Measurements from ENCODE around the gene FAM120A. TPM values are rescaled to one million over a fixed set of nuclear protein-coding genes. Genes with fewer than 3 reads are reported as not detected.

FAM120A gene
- total RNA-seq, 4 donors from 2014 or later, result 81.7 to 125 (median 90.1) TPM

DNA sequence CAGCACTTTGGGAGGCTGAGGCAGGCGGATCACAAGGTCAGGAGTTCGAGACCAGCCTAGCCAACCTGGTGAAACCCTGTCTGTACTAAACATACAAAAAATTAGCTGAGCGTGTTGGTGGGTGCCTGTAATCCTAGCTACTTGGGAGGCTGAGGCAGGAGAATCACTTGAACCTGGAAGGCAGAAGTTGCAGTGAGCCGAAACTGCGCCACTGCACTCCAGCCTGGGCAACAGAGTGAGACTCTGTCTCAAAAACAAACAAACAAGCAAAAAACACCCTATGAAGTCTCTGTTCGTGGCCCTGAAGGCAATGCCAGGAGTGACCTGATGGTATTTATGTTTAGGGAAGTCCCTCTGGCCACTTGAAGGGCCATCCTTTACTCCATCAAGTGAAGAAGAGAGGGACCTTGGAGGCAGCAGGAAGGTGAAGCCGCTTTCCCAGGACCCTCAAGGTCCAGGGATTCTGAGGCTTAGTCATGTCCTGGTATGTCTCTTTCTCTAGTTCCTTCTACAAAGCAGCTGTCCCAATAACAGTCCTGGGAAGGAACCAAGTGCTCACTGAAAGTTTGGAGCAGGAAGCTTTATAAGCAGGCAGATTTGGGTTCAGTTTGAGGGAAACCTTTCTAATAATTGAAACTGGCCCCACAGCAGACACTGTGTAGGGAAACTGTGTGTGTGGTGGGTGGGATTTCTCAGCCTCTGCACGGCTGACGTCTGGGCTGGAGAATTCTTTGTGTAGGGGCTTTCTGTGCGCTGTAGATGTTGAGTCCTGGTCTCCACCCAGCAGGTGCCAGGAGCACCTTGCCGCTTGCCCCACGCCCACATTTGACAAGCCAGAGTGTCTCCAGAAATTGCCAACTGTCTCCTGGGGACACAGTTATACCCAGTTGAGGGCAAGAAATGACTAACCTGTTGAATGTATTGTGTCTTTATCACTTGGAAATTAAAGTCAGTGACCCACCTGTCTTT, 137.4 kb downstream of the FAM120A start:
- 81% methylated on average over 12 of the region's 12 CpGs for WGBS

GRCh38 chr9:93589688-93590087, 138.2 kb downstream of the FAM120A start:
- Histone ChIP-seq H3K27me3 (no peaks in the 10 kb centered on the region), H3K9me3 (no peaks in the 10 kb centered on the region), H3K4me1 (peaks cover 74 to 98% (median 85%) of the 10 kb centered on the region in 4 donors), H3K36me3 (no peaks in the 10 kb centered on the region), H3K4me3 (no peak overlapping the region), H3K27ac (replicated peaks in 1 of 4) (no peak overlapping the region)
- intact Hi-C loops (cut with DNase I), result no loop called here
- DNase-seq (ENCODE audit: extremely low spot score), result peak; percentile 85
- TF ChIP-seq POLR2AphosphoS5 (IDR thresholded peaks at IDR 0.05) (no peak), POLR2A (IDR thresholded peaks at IDR 0.05; ENCODE audit: low read depth) (no peak), EP300 (IDR thresholded peaks at IDR 0.05) (no peak), CTCF (IDR thresholded peaks at IDR 0.05) (no peak)
- WGBS, result 35% methylated on average over 8 of the region's 8 CpGs

More for the DNA sequence above, 137.4 kb downstream of the FAM120A start:
- TF ChIP-seq EP300 (IDR thresholded peaks at IDR 0.05), result no peak
- no peak for TF ChIP-seq CTCF (IDR thresholded peaks at IDR 0.05)
- no peak for TF ChIP-seq POLR2A (IDR thresholded peaks at IDR 0.05; ENCODE audit: low read depth)
- no peak for TF ChIP-seq POLR2AphosphoS5 (IDR thresholded peaks at IDR 0.05)
- intact Hi-C loops (cut with DNase I), result no loop called here
- peak; percentile 60 for DNase-seq (ENCODE audit: extremely low spot score)
- no peaks in the 10 kb centered on the region for H3K27me3 ChIP-seq
- no peak overlapping the region for H3K4me3 ChIP-seq
- H3K27ac ChIP-seq (replicated peaks in 1 of 4), result peak overlapping the region in 1 of 4 donors; percentile 24
- no peaks in the 10 kb centered on the region for H3K9me3 ChIP-seq
- H3K4me1 ChIP-seq, result peaks cover 66 to 91% (median 78%) of the 10 kb centered on the region in 4 donors
- H3K36me3 ChIP-seq, result no peaks in the 10 kb centered on the region

DNA sequence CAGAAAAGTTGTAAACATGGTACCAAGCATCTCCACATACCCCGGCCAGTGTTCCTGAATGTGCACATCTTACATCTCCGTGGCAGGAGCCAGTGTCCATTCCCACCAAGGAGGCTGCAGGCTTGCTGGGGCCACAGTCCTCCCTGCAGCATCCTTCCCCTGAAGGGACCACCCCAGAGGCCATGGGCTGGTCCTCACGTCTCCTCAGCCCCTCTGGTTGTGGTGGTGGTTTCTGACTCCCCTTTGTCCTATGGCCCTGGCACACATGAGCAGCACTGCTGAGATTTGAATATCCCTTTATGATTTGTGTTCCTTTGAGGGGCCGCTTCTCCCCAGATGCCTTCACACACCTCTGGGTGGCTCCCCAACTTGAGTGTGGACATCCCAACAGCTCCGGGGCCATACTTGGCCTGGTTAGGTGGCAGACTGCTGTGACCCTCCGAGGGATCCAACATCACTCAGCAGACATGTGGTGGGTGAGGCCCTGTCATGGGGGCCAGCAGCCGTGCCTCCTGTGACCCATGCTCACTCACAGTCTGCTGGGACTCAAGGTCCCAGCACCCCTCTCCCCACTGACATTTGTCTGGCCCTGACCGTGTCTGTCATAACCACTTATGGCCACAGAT, 139.2 kb downstream of the FAM120A start:
- intact Hi-C loops (cut with DNase I), result no loop called here
- H3K36me3 ChIP-seq, result no peaks in the 10 kb centered on the region
- no peaks in the 10 kb centered on the region for H3K9me3 ChIP-seq
- TF ChIP-seq POLR2AphosphoS5 (IDR thresholded peaks at IDR 0.05) (no peak), POLR2A (IDR thresholded peaks at IDR 0.05; ENCODE audit: low read depth) (no peak), EP300 (IDR thresholded peaks at IDR 0.05) (no peak), CTCF (IDR thresholded peaks at IDR 0.05) (no peak)
- H3K4me3 ChIP-seq, result no peak overlapping the region
- H3K27ac ChIP-seq (replicated peaks in 1 of 4), result peak overlapping the region in 1 of 4 donors; percentile 4
- H3K27me3 ChIP-seq, result no peaks in the 10 kb centered on the region
- 64% methylated on average over 7 of the region's 8 CpGs for WGBS
- peaks cover 72 to 92% (median 85%) of the 10 kb centered on the region in 4 donors for H3K4me1 ChIP-seq
- DNase-seq (ENCODE audit: extremely low spot score), result no peak

DNA sequence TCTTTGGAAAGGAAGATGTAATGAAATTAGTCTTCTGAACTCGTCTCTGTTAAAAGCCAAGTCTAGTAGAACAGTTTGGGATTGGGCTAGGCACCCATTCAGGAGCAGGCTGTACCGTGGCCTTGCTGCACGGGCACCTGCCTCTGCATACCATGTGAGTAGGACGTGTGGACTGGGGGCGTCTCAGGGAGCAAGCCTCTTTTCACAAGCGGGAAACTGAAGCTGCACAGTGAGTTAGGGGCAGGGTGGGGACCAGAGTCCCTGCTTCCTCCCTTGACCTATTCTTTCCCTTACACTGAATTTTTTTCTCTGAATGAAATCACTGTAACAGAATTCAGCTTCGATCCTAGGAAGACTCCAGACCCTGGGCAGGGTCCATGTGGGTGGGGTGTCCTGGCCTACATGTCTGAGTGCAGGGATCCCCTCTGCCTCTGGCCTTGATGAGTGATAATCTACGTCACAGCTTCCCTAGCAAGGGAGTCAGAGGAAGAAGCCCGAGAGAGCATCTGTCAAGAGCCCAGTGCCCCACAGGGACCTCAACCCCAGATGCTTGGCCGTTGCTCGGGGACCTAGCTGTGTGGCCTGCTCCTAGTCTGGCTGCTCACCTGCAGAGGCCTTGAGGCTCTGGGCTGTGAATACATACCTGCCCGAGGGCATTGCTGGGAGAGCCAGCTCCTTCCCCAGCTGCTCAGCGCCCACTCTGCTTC, 140.0 kb downstream of the FAM120A start:
- Histone ChIP-seq H3K4me3 (no peak overlapping the region), H3K36me3 (no peaks in the 10 kb centered on the region), H3K4me1 (peaks cover 65 to 92% (median 81%) of the 10 kb centered on the region in 4 donors), H3K27me3 (no peaks in the 10 kb centered on the region), H3K27ac (replicated peaks in 1 of 4) (peak overlapping the region in 1 of 4 donors; percentile 4), H3K9me3 (no peaks in the 10 kb centered on the region)
- DNase-seq (ENCODE audit: extremely low spot score), result no peak
- TF ChIP-seq POLR2A (IDR thresholded peaks at IDR 0.05; ENCODE audit: low read depth) (no peak), EP300 (IDR thresholded peaks at IDR 0.05) (no peak), POLR2AphosphoS5 (IDR thresholded peaks at IDR 0.05) (no peak), CTCF (IDR thresholded peaks at IDR 0.05) (no peak)
- intact Hi-C loops (cut with DNase I), result no loop called here
- WGBS, result 47% methylated on average over 13 of the region's 13 CpGs

All from esophagus muscularis mucosa (tissue), 4 donors.